ENCODE results near the gene CCDC88A.
"Not testable (repeated sequence)": the region's sequence is repeated elsewhere in the genome, so short reads cannot be mapped to it uniquely, and the experiment has no call there.

Gene CCDC88A

GRCh38 chr2:55282110-55282917 is 137.3 kb downstream of the CCDC88A start:
- peak; percentile 89 for DNase-seq

GRCh38 chr2:55280851-55281546 is 138.7 kb downstream of the CCDC88A start:
- DNase-seq = not testable (repeated sequence)

GRCh38 chr2:55279859-55280424 is 139.7 kb downstream of the CCDC88A start:
- not testable (repeated sequence) for DNase-seq

- not testable (repeated sequence) for DNase-seq
Observed at GRCh38 chr2:55279214-55279835, 140.3 kb downstream of the CCDC88A start.

GRCh38 chr2:55277310-55277709 is 142.3 kb downstream of the CCDC88A start:
- no peak for DNase-seq

GRCh38 chr2:55274346-55274745 is 145.3 kb downstream of the CCDC88A start:
- DNase-seq = not testable (repeated sequence)

GRCh38 chr2:55269645-55269990 is 150.0 kb downstream of the CCDC88A start:
- peak; percentile 9 for DNase-seq

GRCh38 chr2:55268907-55269644 is 150.6 kb downstream of the CCDC88A start, which contains the start of gene MTIF2:
MTIF2 (minus strand) TSS chr2:55269231; CDS start chr2:55263858, 5,373 bp downstream.
- DNase-seq = peak; percentile 91

- DNase-seq = no peak
Observed at GRCh38 chr2:55268288-55268906, 151.3 kb downstream of the CCDC88A start.

GRCh38 chr2:55259586-55259985 is 160.1 kb downstream of the CCDC88A start:
- not testable (repeated sequence) for DNase-seq

GRCh38 chr2:55252832-55253231 is 166.8 kb downstream of the CCDC88A start:
- DNase-seq = no peak

GRCh38 chr2:55247025-55247424 is 172.6 kb downstream of the CCDC88A start:
- DNase-seq = no peak

- no peak for DNase-seq
Observed at GRCh38 chr2:55245411-55245810, 174.2 kb downstream of the CCDC88A start.

- DNase-seq = no peak
Observed at GRCh38 chr2:55242617-55243016, 177.0 kb downstream of the CCDC88A start.

- DNase-seq = not testable (repeated sequence)
Observed at GRCh38 chr2:55241582-55241981, 178.1 kb downstream of the CCDC88A start.

- DNase-seq = no peak
Observed at GRCh38 chr2:55239656-55240222, 179.9 kb downstream of the CCDC88A start.

All from CD4-positive, alpha-beta T cell treated with Interleukin-10 for 1 hour (primary cell).